CD4-positive, alpha-beta T cell treated with Interleukin-12 subunit alpha and Interleukin-12 subunit beta, for 1 hour (primary cell): ENCODE measurements around the gene USP34.
"Not testable (repeated sequence)": the region's sequence is repeated elsewhere in the genome, so short reads cannot be mapped to it uniquely, and the experiment has no call there.

ENCODE experiments used
- DNase-seq: peaks from one replicate; pipeline ENCODE4 v3.0.0-alpha.2; 2020

The USP34 gene, protein sequence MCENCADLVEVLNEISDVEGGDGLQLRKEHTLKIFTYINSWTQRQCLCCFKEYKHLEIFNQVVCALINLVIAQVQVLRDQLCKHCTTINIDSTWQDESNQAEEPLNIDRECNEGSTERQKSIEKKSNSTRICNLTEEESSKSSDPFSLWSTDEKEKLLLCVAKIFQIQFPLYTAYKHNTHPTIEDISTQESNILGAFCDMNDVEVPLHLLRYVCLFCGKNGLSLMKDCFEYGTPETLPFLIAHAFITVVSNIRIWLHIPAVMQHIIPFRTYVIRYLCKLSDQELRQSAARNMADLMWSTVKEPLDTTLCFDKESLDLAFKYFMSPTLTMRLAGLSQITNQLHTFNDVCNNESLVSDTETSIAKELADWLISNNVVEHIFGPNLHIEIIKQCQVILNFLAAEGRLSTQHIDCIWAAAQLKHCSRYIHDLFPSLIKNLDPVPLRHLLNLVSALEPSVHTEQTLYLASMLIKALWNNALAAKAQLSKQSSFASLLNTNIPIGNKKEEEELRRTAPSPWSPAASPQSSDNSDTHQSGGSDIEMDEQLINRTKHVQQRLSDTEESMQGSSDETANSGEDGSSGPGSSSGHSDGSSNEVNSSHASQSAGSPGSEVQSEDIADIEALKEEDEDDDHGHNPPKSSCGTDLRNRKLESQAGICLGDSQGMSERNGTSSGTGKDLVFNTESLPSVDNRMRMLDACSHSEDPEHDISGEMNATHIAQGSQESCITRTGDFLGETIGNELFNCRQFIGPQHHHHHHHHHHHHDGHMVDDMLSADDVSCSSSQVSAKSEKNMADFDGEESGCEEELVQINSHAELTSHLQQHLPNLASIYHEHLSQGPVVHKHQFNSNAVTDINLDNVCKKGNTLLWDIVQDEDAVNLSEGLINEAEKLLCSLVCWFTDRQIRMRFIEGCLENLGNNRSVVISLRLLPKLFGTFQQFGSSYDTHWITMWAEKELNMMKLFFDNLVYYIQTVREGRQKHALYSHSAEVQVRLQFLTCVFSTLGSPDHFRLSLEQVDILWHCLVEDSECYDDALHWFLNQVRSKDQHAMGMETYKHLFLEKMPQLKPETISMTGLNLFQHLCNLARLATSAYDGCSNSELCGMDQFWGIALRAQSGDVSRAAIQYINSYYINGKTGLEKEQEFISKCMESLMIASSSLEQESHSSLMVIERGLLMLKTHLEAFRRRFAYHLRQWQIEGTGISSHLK (N-terminal part only)

DNA sequence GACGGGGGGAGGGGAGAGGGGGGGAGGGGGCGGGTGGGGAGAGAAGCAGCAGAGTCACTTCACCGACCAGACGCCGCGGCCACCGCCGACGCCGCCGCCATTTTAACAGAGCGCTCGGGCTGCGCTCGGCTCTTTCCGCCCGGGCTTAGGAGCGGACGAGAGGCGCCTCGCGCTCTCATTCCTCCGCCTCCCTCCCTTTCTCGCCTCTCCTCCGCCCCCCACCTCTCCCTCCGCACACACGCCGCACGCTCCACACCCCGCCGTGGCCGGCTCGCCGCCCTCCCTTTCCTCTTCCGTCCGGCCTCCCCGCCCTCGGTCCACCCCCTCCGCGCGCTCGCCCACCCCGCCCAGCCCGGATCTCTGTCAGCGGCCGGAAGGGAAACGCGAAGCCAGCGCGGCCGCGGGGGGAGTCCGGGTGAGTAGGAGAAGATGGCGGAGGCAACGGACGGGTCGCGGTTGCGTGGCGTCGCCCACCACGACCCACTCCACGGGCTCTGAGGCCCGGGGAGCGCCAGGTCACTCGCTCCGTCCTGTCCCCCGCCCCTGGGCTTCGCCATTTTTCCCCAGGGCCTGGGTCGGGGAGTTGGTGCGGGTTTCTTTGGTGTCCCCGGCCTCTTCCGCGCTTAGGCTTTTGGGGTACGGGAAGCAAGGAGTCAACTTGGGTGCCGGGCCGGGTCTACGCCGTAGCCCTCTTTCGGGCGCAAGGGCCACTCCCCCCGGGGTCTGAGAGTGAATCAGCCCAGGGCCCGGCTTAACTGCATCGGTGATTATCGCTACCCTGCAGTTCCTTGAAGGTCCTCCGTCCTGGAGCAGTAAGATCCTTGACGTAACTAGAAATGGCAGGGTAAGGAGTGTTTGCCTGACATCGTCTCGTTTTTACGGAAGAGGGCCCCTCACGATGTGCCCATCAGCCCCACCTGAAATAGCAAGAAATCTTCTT is at the start of gene USP34:
USP34 (minus strand) TSS at position 123 of the 940 bp plus-strand sequence. CDS start 395 bp downstream, outside the sequence.
- DNase-seq = peak; percentile 97

DNA sequence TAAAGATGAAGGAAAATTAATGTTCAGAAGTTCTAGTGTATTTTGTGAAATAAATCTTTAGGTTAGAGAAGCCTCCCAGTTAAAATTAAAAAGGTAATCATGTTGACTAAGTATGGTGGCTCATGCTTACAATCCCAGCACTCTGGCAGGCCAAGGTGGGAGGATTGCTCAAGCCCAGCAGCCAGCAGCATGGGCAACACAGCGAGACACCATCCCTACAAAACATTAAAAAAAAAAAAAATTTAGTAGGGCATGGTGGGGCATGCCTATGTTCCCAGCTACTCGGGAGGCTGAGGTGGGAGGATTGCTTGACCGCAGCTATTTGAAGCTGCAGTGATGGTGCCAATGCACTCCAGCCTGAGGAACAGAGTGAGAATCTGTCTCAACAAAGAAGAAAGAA is 49.4 kb upstream of the USP34 start:
- DNase-seq = no peak

DNA sequence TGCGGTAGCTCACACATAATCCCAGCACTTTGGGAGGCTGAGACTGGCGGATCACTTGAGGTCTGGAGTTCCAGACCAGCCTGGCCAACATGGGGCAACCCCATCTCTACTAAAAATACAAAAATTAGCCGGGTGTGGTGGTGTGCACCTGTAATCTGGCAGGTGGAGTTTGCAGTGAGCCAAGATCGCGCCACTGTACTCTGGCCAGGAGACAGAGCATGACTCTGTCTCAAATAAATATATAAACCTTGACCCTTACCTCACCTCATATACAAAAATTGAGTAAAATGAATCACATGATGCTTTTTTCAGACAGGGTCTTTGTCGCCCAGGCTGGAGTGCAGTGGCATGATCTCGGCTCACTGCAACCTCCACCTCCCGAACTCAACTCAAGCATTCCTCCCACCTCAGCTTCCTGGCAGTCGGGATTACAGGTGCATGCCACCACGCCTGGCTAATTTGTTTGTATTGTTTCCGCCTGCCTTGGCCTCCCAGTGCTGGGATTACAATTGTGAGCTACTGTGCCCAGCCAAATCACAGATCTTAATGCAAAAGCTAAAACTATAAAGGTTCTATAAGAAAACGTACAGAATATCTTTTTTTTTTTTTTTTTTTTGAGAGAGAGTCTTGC is 42.0 kb upstream of the USP34 start:
- no peak for DNase-seq

DNA sequence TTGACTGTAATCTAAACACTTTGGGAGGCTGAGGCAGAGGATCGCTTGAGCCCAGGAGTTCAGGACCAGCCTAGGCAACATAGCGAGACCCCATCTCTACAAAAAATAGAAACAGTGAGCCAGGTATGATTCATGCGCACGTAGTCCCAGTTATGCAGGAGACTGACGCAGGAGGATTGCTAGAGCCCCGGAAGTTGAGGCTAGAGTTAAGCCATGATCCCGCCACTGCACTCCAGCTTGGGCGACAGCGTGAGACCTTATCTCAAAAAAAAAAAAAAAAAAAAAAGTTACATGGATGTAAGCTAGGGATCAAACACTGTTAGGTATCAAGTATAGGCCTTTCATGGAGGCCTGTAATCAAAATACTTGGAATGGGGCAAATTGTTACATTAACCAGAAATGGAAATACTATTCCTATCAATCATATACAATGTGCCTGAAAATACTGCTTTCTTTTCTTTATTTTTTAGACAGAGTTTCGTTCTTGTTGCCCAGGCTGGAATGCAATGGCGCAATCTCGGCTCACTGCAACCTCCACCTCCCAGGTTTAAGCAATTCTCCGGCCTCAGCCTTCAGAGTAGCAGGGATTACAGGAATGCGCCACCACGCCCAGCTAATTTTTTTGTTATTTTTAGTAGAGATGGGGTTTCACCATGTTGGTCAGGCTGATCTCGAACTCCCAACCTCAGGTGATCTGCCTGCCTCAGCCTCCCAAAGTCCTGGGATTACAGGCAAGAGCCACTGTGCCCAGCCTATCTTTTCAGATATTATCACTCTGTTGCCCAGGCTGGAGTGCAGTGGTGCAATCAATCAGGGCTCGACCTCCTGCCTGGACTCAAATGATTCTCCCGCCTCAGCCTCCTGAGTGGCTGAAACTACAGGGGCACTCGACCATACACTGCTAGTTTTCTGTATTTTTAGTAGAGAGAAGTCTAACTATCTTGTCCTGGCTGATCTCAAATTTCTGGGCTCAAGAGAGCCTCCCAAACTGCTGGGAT is 40.1 kb upstream of the USP34 start:
- DNase-seq = no peak

DNA sequence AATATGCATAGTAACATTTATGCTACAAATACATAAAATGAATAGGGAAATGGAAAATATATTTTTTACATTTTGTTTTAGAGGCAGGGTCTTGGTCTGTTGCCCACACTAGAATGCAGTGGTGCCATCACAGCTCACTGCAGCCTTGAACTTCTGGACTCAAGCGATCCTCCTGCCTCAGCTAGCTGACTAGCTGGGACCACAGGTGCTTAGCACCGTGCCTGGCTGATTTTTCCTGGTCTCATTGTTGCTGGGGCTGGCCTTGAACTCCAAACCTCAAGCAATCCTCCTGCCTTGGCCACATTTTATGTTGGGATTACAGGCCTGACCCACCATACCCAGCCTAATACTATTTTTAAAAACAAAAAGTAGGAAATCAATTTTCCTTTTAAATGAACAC is 34.1 kb upstream of the USP34 start:
- no peak for DNase-seq

DNA sequence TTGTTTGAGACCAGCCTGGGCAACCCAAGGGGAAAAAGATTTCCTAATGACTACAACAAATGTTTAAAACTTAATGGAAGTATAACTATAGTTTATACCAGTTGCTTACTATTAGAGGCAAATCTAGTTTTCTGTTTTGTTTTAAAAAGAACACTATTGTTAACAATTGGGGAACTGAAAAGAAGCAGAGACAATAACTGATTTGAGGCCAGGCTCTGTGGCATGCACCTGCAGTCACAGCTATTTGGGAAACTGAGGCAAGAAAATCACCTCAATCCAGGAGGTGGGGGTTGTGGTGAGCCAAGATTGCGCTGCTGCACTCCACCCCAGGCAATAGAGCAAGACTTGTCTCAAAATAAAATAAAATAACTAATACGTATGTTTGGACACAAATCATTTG is 28.2 kb upstream of the USP34 start:
- no peak for DNase-seq

DNA sequence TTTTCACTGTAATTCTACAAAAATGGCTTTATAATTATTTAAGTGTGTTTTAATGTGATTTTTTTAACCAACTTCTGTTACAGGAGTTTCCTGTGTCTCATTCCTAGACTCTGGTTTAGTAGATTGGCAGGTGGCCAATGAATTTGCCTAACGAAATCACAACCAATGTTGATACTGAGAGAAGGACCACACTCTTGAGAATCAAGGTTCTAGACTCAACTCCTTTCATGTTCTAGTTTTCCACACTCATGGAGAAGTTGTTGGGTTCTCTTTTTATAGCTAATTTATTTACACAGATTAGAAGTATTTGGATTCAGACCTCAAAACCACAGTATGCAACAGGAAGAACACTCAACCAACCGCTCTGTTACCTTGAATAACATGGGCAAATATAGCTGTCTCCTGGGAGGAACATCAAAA is 22.6 kb upstream of the USP34 start:
- peak; percentile 30 for DNase-seq

DNA sequence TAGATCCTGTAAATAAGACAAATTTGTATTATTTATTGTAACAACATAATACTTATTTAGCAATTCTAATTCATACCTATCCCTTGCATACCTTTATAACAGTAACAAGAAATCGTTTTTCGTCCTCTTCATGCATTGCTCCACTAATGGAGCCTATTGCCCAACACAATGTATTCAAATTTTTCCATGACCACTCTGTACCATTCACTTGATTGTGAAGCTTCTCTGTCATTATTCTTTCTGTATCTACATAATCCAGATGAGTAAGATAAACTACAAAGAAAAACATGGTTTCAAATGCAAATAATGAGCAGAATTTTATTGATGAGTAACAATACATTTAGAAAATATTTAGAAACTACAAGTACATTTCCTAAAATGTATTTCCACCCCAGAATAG is 21.6 kb upstream of the USP34 start:
- DNase-seq = no peak

DNA sequence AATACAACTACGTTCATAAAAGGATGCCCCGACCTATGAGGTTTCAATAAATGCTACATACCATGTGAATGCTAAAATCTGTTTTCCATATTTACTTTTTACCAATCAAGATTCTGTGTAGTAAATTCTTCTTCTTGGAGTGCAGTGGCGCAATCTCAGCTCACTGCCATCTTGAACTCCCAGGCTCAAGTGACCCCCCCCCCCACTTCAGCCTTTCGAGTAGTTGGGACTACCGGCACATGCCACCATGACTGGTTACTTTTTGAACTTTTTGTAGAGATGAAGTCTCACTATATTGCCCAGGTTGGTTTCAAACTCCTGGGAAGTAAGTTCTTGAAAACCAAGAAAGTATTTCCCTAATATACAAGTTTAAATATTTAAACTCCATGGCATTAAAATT is 14.4 kb upstream of the USP34 start:
- DNase-seq = no peak

DNA sequence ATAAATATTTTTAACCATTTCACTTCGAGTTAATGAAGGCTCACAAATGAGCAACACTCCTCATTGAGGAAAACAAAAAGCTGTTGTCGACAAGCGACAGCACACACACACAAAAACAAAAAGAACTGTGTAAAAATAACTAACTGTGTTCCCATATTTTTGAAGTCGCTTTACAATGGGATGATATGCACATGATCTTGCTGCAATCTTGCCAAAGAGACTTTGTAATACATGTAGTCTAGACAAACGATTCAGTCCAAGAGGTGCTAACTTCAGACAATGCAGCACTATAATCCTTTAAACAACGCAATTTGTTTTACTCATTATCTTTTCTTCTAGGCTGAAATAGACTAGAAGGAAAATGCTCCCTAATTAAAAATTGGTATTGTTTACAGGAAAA is 7.2 kb upstream of the USP34 start:
- DNase-seq = no peak

DNA sequence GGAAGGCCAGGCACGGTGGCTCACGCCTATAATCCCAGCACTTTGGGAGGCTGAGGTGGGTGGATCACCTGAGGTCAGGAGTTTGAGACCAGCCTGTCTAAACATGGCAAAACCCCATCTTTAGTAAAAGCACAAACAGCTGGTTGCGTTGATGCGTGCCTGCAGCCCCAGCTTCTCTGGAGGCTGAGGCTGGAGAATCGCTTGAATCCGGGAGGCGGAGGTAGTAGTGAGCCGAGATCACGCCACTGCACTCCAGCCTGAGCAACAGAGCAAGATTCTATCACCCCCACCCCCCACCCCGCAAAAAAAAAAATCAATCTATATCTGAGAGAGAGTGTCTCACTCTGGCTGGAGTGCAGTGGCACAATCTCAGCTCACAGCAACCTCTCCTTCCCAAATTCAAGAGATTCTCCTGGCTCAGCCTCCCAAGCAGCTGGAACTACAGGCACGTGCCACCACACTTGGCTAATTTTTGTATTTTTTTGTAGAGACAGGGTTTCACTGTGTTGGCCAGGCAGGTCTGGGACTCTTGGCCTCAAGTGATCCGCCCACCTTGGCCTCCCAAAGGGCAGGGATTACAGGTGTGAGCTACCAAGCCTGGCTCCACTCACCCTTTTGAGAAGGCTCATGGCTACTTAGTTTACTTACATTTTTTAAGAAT is 6.2 kb upstream of the USP34 start:
- not testable (repeated sequence) for DNase-seq

DNA sequence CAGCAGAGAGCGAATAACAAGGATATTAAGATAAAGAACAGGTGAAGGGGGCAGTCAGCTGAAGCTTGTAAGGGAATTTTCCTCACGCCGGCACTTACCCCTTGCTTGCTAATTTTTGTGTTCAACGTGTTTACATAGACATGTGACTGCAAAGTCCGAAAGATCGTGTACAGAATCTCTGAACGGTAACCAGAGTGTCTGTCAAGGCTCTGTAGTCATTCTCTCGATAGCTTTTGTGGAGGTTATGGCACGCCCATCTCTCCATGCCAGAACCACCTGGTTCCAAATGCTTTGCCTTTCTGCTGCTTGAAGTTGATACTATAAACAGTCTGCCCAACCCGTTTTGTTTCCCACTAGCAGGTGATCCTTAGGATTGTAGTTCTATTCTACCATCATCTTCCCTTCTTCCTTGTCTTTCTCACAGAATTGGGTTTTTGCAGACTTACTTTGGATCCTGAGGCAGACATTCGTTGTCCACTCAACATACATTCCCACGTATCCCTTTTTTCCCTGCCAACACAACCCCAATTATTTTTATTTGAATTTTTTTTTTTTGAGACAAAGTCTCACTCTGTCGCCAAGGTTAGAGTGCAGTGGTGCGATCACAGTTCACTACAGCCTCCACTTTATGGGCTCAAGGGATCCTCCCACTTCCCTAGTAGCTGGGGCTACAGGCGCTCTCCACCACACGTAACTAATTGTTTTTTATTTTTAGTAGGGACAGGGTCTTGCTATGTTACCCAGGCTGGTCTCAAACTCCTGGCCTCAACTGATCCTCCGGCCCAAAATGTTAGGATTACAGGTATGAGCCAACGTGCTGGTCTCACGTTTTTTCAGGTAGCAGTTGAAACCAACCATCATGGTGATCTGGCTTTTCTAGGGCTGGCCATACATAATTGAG is 1.3 kb upstream of the USP34 start:
- DNase-seq = peak; percentile 44

DNA sequence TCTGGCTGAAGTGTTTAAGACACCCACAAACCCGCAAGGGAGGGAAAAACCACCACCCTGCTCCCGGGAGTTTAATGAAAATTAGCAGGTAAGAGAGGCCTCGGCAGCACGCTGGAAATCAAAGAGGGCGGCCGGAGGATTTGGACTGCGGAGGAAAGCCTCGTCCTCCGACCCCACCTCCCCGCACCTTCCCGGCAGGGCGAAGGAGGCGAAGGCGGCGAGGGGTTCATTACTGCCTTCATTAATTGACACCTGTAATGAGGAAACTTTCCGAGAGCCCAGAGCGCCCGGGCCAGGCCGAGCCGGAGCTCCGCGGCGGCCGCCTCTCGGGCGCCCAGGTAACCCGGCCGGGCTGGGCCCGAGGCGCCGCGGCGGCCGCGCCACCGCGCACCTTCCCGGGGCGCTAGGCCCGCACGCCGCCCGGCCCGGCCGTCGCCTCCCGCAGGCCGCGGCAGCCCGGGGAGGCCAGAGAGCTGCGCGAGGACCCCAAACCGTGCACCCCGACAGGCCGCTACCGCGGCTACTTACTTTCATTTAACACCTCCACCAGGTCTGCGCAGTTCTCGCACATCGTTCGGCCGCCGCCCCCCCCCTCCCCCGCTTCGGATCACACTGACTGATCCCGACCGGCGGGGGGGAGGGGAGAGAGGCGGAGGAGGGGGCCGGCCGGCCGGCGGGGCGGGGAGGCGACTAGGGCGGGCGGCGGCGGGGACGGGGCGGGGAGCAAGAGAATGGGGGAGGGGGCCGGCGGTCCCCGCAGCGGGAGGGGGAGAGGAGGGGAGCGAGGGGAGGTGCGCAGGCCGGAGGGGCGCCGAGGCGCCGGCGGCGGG is 550 bp downstream of the USP34 start:
- DNase-seq = peak; percentile 87

DNA sequence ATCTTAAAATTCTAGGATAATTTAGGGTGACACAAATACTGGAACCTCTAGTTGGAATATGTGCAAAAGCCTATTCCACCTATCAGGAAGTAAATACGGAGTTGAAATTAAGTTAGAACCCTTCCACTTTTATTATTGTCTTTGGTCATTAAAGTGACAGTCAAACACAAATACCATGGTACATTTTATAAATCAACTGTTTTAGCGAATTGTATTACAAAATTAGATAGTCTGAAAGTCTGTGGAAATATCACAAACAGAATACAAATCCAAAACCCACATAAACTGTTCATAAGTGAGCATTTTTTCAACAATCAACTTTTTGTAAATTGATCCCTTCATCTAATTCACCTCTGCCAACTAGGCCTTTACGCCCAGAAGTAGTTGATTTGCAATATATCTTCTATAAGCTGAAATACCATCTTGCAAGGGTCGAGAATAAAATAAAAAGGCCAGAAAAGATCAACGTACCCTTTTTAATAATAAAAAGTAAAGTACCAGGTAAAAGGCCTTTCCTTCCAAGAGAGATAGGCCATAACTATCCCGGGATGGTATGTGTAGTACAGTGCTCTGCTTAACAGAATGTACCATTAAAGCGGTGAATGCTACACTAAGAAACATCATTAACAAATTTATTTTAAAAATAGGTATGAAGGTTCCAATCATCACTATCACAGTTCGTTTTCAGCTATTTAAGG is 1.3 kb downstream of the USP34 start:
- DNase-seq = no peak

DNA sequence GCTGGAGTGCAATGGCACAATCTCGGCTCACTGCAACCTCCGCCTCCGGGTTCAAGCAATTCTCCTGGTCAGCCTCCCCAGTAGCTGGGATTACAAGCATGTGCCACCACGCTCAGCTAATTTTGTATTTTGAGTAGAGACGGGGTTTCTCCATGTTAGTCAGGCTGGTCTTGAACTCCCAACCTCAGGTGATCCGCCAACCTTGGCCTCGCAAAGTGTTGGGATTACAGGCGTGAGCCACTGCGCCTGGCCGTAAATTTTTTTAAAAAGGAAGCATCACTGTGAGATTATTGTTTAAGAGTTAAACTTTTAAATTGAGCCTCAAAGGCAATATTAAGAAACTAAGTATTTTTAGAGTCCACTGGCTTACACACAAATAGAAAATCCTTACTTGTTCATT is 2.7 kb downstream of the USP34 start:
- not testable (repeated sequence) for DNase-seq

DNA sequence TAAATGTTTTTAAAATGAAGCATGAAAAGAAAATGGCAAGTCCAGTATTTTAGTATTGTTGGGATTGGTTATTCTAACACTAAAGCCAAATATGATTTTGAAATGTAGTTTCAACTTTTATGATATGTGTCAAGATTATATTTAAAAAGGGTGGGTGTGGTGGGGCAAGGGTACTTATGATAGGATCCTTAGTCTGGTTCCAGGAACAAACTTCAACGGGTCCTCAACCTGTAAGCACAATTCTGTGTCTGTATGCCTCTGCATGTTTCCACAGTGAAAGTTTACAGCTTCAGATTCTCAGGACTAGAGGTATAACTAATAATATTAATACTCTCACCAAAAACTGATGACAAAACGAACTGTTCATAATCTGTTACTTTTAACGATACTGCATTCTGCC is 5.8 kb downstream of the USP34 start:
- no peak for DNase-seq
